Measurements from ENCODE around the gene DAPK3.
"Not testable (repeated sequence)": the region's sequence is repeated elsewhere in the genome, so short reads cannot be mapped to it uniquely, and the experiment has no call there.

Gene DAPK3

GRCh38 chr19:4013886-4014540 lies 43.1 kb upstream of the DAPK3 start:
- Histone ChIP-seq H3K4me1 (ENCODE audit: insufficient read depth, poor library complexity, severe bottlenecking) (peaks cover under 1% of the 10 kb centered on the region), H3K9me3 (ENCODE audit: severe bottlenecking) (no peaks in the 10 kb centered on the region), H3K27ac (ENCODE audit: poor library complexity, severe bottlenecking) (no peak overlapping the region), H3K4me3 (ENCODE audit: severe bottlenecking) (no peak overlapping the region), H3K27me3 (ENCODE audit: insufficient read depth, poor library complexity, severe bottlenecking) (no peaks in the 10 kb centered on the region), H3K36me3 (ENCODE audit: low read depth) (peaks cover 21% of the 10 kb centered on the region)
- no peak for DNase-seq (ENCODE audit: low spot score)
- TF ChIP-seq CTCF (IDR thresholded peaks at IDR 0.05; ENCODE audit: poor library complexity, severe bottlenecking), result no peak
- ATAC-seq (ENCODE audit: low read depth), result no peak

- DNase-seq (ENCODE audit: low spot score) (no peak), ATAC-seq (ENCODE audit: low read depth) (no peak)
- H3K9me3 ChIP-seq (ENCODE audit: severe bottlenecking), result no peaks in the 10 kb centered on the region
- no peaks in the 10 kb centered on the region for H3K27me3 ChIP-seq (ENCODE audit: insufficient read depth, poor library complexity, severe bottlenecking)
- peaks cover 21% of the 10 kb centered on the region for H3K36me3 ChIP-seq (ENCODE audit: low read depth)
- H3K27ac ChIP-seq (ENCODE audit: poor library complexity, severe bottlenecking), result no peak overlapping the region
- H3K4me3 ChIP-seq (ENCODE audit: severe bottlenecking), result no peak overlapping the region
- H3K4me1 ChIP-seq (ENCODE audit: insufficient read depth, poor library complexity, severe bottlenecking), result peaks cover 4% of the 10 kb centered on the region
- TF ChIP-seq CTCF (IDR thresholded peaks at IDR 0.05; ENCODE audit: poor library complexity, severe bottlenecking), result no peak
Observed at GRCh38 chr19:4012975-4013634, 42.2 kb upstream of the DAPK3 start.

- no peak for TF ChIP-seq CTCF (IDR thresholded peaks at IDR 0.05; ENCODE audit: poor library complexity, severe bottlenecking)
- Histone ChIP-seq H3K4me3 (ENCODE audit: severe bottlenecking) (no peak overlapping the region), H3K4me1 (ENCODE audit: insufficient read depth, poor library complexity, severe bottlenecking) (peaks cover 4% of the 10 kb centered on the region), H3K27ac (ENCODE audit: poor library complexity, severe bottlenecking) (no peak overlapping the region), H3K9me3 (ENCODE audit: severe bottlenecking) (no peaks in the 10 kb centered on the region), H3K27me3 (ENCODE audit: insufficient read depth, poor library complexity, severe bottlenecking) (no peaks in the 10 kb centered on the region), H3K36me3 (ENCODE audit: low read depth) (peaks cover 21% of the 10 kb centered on the region)
- DNase-seq (ENCODE audit: low spot score), result no peak
- no peak for ATAC-seq (ENCODE audit: low read depth)
Observed at GRCh38 chr19:4012092-4012974, 41.4 kb upstream of the DAPK3 start.

GRCh38 chr19:4011430-4011829 lies 40.5 kb upstream of the DAPK3 start:
- not testable (repeated sequence) for H3K27me3 ChIP-seq (ENCODE audit: insufficient read depth, poor library complexity, severe bottlenecking); H3K9me3 ChIP-seq (ENCODE audit: severe bottlenecking); H3K4me1 ChIP-seq (ENCODE audit: insufficient read depth, poor library complexity, severe bottlenecking); H3K4me3 ChIP-seq (ENCODE audit: severe bottlenecking); H3K27ac ChIP-seq (ENCODE audit: poor library complexity, severe bottlenecking); DNase-seq (ENCODE audit: low spot score); ATAC-seq (ENCODE audit: low read depth)
- peaks cover 21% of the 10 kb centered on the region for H3K36me3 ChIP-seq (ENCODE audit: low read depth)

GRCh38 chr19:4010808-4011110 lies 39.9 kb upstream of the DAPK3 start:
- peaks cover 7% of the 10 kb centered on the region for H3K4me1 ChIP-seq (ENCODE audit: insufficient read depth, poor library complexity, severe bottlenecking)
- no peaks in the 10 kb centered on the region for H3K27me3 ChIP-seq (ENCODE audit: insufficient read depth, poor library complexity, severe bottlenecking)
- no peak for TF ChIP-seq CTCF (IDR thresholded peaks at IDR 0.05; ENCODE audit: poor library complexity, severe bottlenecking)
- DNase-seq (ENCODE audit: low spot score), result no peak
- no peak overlapping the region for H3K4me3 ChIP-seq (ENCODE audit: severe bottlenecking)
- ATAC-seq (ENCODE audit: low read depth), result no peak
- H3K27ac ChIP-seq (ENCODE audit: poor library complexity, severe bottlenecking), result no peak overlapping the region
- peaks cover 21% of the 10 kb centered on the region for H3K36me3 ChIP-seq (ENCODE audit: low read depth)
- H3K9me3 ChIP-seq (ENCODE audit: severe bottlenecking), result no peaks in the 10 kb centered on the region
